Effector memory CD8-positive, alpha-beta T cell (primary cell): ENCODE data around the gene ZNF213.

Source experiments
- ATAC-seq: fragments of 150-1000 bp; cut with Tn5 transposase; replicated peaks from 2 replicates; pipeline ENCODE4 v1.10.0; 2021; ENCODE audit warnings: mild to moderate bottlenecking, moderate library complexity
- DNase-seq, 3 experiments: peaks; one replicate each; pipeline ENCODE4 v3.0.0; 2021
- H3K27ac Mint-ChIP-seq, 2 donors: one replicate each; pipeline ENCODE4 v1.8.0; 2022; ENCODE audit warnings: mild to moderate bottlenecking in 2 of 2, mixed read lengths in 2 of 2, moderate library complexity in 2 of 2
- H3K27me3 Mint-ChIP-seq, 2 donors: one replicate each; pipeline ENCODE4 v1.8.0; 2022; ENCODE audit warnings: mixed read lengths in 2 of 2
- H3K36me3 Mint-ChIP-seq: one replicate; pipeline ENCODE4 v1.8.0; 2022; ENCODE audit warnings: mild to moderate bottlenecking, moderate library complexity, mixed read lengths; ENCODE audit not compliant: insufficient read depth
- H3K4me1 Mint-ChIP-seq, 2 donors: one replicate each; pipeline ENCODE4 v1.8.0; 2022; ENCODE audit warnings: low read depth in 2 of 2, mixed read lengths in 2 of 2
- H3K4me3 Mint-ChIP-seq, 2 donors: one replicate each; pipeline ENCODE4 v1.8.0; 2022; ENCODE audit warnings: mild to moderate bottlenecking in 2 of 2, mixed read lengths in 2 of 2, moderate library complexity in 2 of 2
- H3K9me3 Mint-ChIP-seq, 2 donors: one replicate each; pipeline ENCODE4 v1.8.0; 2022; ENCODE audit warnings: mixed read lengths in 2 of 2

Gene ZNF213

GRCh38 chr16:3113765-3114479 lies 20.9 kb upstream of the ZNF213 start:
- no peak overlapping the region for H3K4me3 Mint-ChIP-seq
- ATAC-seq (no peak), DNase-seq (no peak)
- H3K36me3 Mint-ChIP-seq: peaks cover 2% of the 10 kb centered on the region
- no peaks in the 10 kb centered on the region for H3K27me3 Mint-ChIP-seq
- H3K9me3 Mint-ChIP-seq: no peaks in the 10 kb centered on the region
- no peak overlapping the region for H3K27ac Mint-ChIP-seq
- peaks cover 0 to 3% of the 10 kb centered on the region in 2 donors for H3K4me1 Mint-ChIP-seq

GRCh38 chr16:3115003-3115402 lies 19.8 kb upstream of the ZNF213 start:
- Mint-ChIP-seq H3K4me1 (no peaks in the 10 kb centered on the region), H3K27me3 (no peaks in the 10 kb centered on the region), H3K27ac (no peak overlapping the region), H3K4me3 (no peak overlapping the region), H3K9me3 (no peaks in the 10 kb centered on the region), H3K36me3 (peaks cover 2% of the 10 kb centered on the region)
- ATAC-seq (no peak), DNase-seq (no peak)

- Mint-ChIP-seq H3K27ac (no peak overlapping the region), H3K36me3 (peaks cover 2% of the 10 kb centered on the region), H3K27me3 (no peaks in the 10 kb centered on the region), H3K4me3 (no peak overlapping the region), H3K9me3 (no peaks in the 10 kb centered on the region), H3K4me1 (no peaks in the 10 kb centered on the region)
- ATAC-seq: no peak
- DNase-seq: no peak
Measured at GRCh38 chr16:3115561-3115960, 19.3 kb upstream of the ZNF213 start.

- DNase-seq: no peak
- ATAC-seq: no peak
- no peak overlapping the region for H3K4me3 Mint-ChIP-seq
- H3K4me1 Mint-ChIP-seq: peaks cover 1 to 2% of the 10 kb centered on the region in 2 donors
- H3K27me3 Mint-ChIP-seq: no peaks in the 10 kb centered on the region
- peaks cover 2% of the 10 kb centered on the region for H3K36me3 Mint-ChIP-seq
- H3K9me3 Mint-ChIP-seq: no peaks in the 10 kb centered on the region
- no peak overlapping the region for H3K27ac Mint-ChIP-seq
Measured at GRCh38 chr16:3118204-3118790, 16.5 kb upstream of the ZNF213 start.

- Mint-ChIP-seq H3K27ac (no peak overlapping the region), H3K36me3 (peaks cover 5% of the 10 kb centered on the region), H3K4me1 (peaks cover 7 to 8% of the 10 kb centered on the region in 2 donors), H3K4me3 (no peak overlapping the region), H3K27me3 (no peaks in the 10 kb centered on the region), H3K9me3 (no peaks in the 10 kb centered on the region)
- ATAC-seq (no peak), DNase-seq (no peak)
Measured at GRCh38 chr16:3118846-3119245, 16.0 kb upstream of the ZNF213 start.

GRCh38 chr16:3119286-3119685 lies 15.5 kb upstream of the ZNF213 start:
- no peak for DNase-seq
- Mint-ChIP-seq H3K4me1 (peaks cover 7 to 9% of the 10 kb centered on the region in 2 donors), H3K27me3 (no peaks in the 10 kb centered on the region), H3K36me3 (peaks cover 7% of the 10 kb centered on the region), H3K4me3 (no peak overlapping the region), H3K27ac (no peak overlapping the region), H3K9me3 (no peaks in the 10 kb centered on the region)
- ATAC-seq: no peak

- Mint-ChIP-seq H3K27ac (no peak overlapping the region), H3K36me3 (peaks cover 8% of the 10 kb centered on the region)
Measured at GRCh38 chr16:3119701-3120408, 15.0 kb upstream of the ZNF213 start.

GRCh38 chr16:3120435-3120834 lies 14.4 kb upstream of the ZNF213 start:
- no peak overlapping the region for H3K4me3 Mint-ChIP-seq
- peaks cover 6% of the 10 kb centered on the region for H3K36me3 Mint-ChIP-seq
- no peaks in the 10 kb centered on the region for H3K9me3 Mint-ChIP-seq
- ATAC-seq (no peak), DNase-seq (no peak)
- H3K4me1 Mint-ChIP-seq: peaks cover 15 to 17% of the 10 kb centered on the region in 2 donors
- H3K27ac Mint-ChIP-seq: no peak overlapping the region
- H3K27me3 Mint-ChIP-seq: no peaks in the 10 kb centered on the region

More at GRCh38 chr16:3119701-3120408, 15.0 kb upstream of the ZNF213 start:
- H3K9me3 Mint-ChIP-seq: no peaks in the 10 kb centered on the region
- no peak overlapping the region for H3K4me3 Mint-ChIP-seq
- no peaks in the 10 kb centered on the region for H3K27me3 Mint-ChIP-seq
- H3K4me1 Mint-ChIP-seq: peaks cover 12 to 13% of the 10 kb centered on the region in 2 donors
- no peak for DNase-seq
- ATAC-seq: no peak

- Mint-ChIP-seq H3K27me3 (no peaks in the 10 kb centered on the region), H3K36me3 (peaks cover 6% of the 10 kb centered on the region), H3K4me1 (peaks cover 18 to 19% of the 10 kb centered on the region in 2 donors), H3K27ac (no peak overlapping the region), H3K4me3 (peak overlapping the region; percentile 95 to 97), H3K9me3 (no peaks in the 10 kb centered on the region)
- DNase-seq: no peak
- ATAC-seq: no peak
Measured at GRCh38 chr16:3121851-3122467, 12.9 kb upstream of the ZNF213 start.

- H3K4me1 Mint-ChIP-seq: peaks cover 21 to 24% of the 10 kb centered on the region in 2 donors
- no peaks in the 10 kb centered on the region for H3K27me3 Mint-ChIP-seq
- H3K4me3 Mint-ChIP-seq: peak overlapping the region; percentile 95 to 97
- no peak for ATAC-seq
- no peaks in the 10 kb centered on the region for H3K9me3 Mint-ChIP-seq
- H3K27ac Mint-ChIP-seq: peak overlapping the region; percentile 95 to 96
- DNase-seq: no peak
- peaks cover 6% of the 10 kb centered on the region for H3K36me3 Mint-ChIP-seq
Measured at GRCh38 chr16:3122926-3123570, 11.8 kb upstream of the ZNF213 start.

GRCh38 chr16:3123986-3124886 lies 10.6 kb upstream of the ZNF213 start:
- H3K4me1 Mint-ChIP-seq: peaks cover 26 to 30% of the 10 kb centered on the region in 2 donors
- peaks cover 6% of the 10 kb centered on the region for H3K36me3 Mint-ChIP-seq
- H3K9me3 Mint-ChIP-seq: no peaks in the 10 kb centered on the region
- no peaks in the 10 kb centered on the region for H3K27me3 Mint-ChIP-seq
- DNase-seq: peak; percentile 94 to 96 (median 95)
- peak overlapping the region; percentile 95 to 97 for H3K4me3 Mint-ChIP-seq
- peak overlapping the region; percentile 95 to 96 for H3K27ac Mint-ChIP-seq
- ATAC-seq: peak; percentile 86

- ATAC-seq (no peak), DNase-seq (no peak)
- H3K4me1 Mint-ChIP-seq: peaks cover 35 to 38% of the 10 kb centered on the region in 2 donors
- no peaks in the 10 kb centered on the region for H3K9me3 Mint-ChIP-seq
- H3K27me3 Mint-ChIP-seq: no peaks in the 10 kb centered on the region
- H3K27ac Mint-ChIP-seq: no peak overlapping the region
- peak overlapping the region; percentile 21 to 62 for H3K4me3 Mint-ChIP-seq
- peaks cover 22% of the 10 kb centered on the region for H3K36me3 Mint-ChIP-seq
Measured at GRCh38 chr16:3127745-3128144, 7.1 kb upstream of the ZNF213 start.
